Duodenal mucosa (tissue), 2 donors: ENCODE results near the gene RINL.

Experiments
- H3K27ac ChIP-seq: one replicate; pipeline ENCODE4 v1.7.0; 2013; ENCODE audit warnings: low read depth, low read length
- H3K27me3 ChIP-seq, 2 donors: one replicate each; pipeline ENCODE4 v1.7.0; 2013; ENCODE audit warnings: low read length in 2 of 2, control low read depth in 1 of 2; ENCODE audit not compliant: insufficient read depth in 2 of 2, control insufficient read depth in 1 of 2
- H3K36me3 ChIP-seq, 2 donors: one replicate each; pipeline ENCODE4 v1.7.0; 2013; ENCODE audit warnings: low read length in 2 of 2, control low read depth in 1 of 2; ENCODE audit not compliant: insufficient read depth in 2 of 2, control insufficient read depth in 1 of 2
- H3K4me1 ChIP-seq, 2 donors: one replicate each; pipeline ENCODE4 v1.7.0; 2013; ENCODE audit warnings: low read length in 2 of 2, control low read depth in 1 of 2; ENCODE audit not compliant: insufficient read depth in 2 of 2, control insufficient read depth in 1 of 2
- H3K4me3 ChIP-seq, 2 donors: one replicate each; pipeline ENCODE4 v1.7.0; 2013; ENCODE audit warnings: low read length in 2 of 2, low read depth in 1 of 2
- H3K9ac ChIP-seq, 2 donors: one replicate each; pipeline ENCODE4 v1.7.0; 2013; ENCODE audit warnings: low read length in 2 of 2, low read depth in 1 of 2
- H3K9me3 ChIP-seq, 2 donors: one replicate each; pipeline ENCODE4 v1.7.0; 2013; ENCODE audit warnings: low read length in 2 of 2, control low read depth in 1 of 2; ENCODE audit not compliant: control insufficient read depth in 1 of 2

RINL gene

GRCh38 chr19:38841787-38842438 is 36.2 kb downstream of the RINL start:
- H3K9me3 ChIP-seq, result no peaks in the 10 kb centered on the region
- no peak overlapping the region for H3K4me3 ChIP-seq
- no peak overlapping the region for H3K27ac ChIP-seq
- H3K36me3 ChIP-seq, result peaks cover 85 to 98% of the 10 kb centered on the region in 2 donors
- H3K9ac ChIP-seq, result no peak overlapping the region
- no peaks in the 10 kb centered on the region for H3K27me3 ChIP-seq
- H3K4me1 ChIP-seq, result peaks cover 3 to 26% of the 10 kb centered on the region in 2 donors

GRCh38 chr19:38841180-38841766 is 36.8 kb downstream of the RINL start:
- Histone ChIP-seq H3K9ac (no peak overlapping the region), H3K27me3 (no peaks in the 10 kb centered on the region), H3K4me3 (no peak overlapping the region), H3K36me3 (peaks cover 86 to 98% of the 10 kb centered on the region in 2 donors), H3K9me3 (no peaks in the 10 kb centered on the region), H3K27ac (no peak overlapping the region), H3K4me1 (peaks cover 3 to 25% of the 10 kb centered on the region in 2 donors)

- H3K4me1 ChIP-seq, result peaks cover 3 to 25% of the 10 kb centered on the region in 2 donors
- H3K27ac ChIP-seq, result no peak overlapping the region
Observed at GRCh38 chr19:38840583-38840968, 37.5 kb downstream of the RINL start.

DNA sequence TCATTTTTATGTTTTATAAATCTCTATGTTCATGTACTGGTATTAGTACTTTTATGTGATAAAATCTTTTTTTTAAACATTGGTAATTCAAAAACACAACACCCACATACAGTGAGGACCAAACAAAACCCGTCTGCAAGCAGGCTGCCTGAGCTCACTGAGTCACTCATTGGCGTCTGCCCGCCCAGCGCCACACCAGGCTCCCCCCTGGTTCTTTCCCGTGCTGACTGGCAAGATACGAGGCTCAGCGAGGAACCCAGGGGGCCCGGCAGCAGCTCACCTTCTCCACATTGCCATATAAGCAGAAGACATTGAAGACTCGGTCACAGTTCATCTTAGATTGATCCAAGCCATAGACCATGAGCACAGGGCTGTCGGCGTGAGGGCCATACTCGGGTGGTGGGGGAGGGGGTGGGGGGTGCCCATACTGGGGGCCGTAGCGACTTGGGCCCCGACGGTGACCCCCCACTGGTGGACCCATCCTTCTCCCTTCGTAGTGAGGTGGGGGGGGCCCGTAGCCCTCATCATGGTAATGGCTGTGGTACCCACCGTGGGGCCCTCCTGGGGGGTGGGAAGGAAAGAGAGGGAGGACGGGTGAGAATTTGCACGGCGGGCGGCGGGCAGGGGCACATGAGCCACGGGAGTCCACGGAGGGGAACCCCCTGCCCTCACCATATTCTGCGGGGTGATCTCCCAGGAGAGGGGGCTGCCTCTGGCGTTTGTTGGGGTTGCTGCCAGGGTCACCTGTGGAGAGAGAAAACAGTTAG is 38.1 kb downstream of the RINL start:
- Histone ChIP-seq H3K36me3 (peaks cover 80 to 98% of the 10 kb centered on the region in 2 donors), H3K4me1 (peaks cover 3 to 25% of the 10 kb centered on the region in 2 donors), H3K27ac (no peak overlapping the region), H3K9ac (no peak overlapping the region), H3K9me3 (no peaks in the 10 kb centered on the region), H3K27me3 (no peaks in the 10 kb centered on the region), H3K4me3 (no peak overlapping the region)

More at GRCh38 chr19:38840583-38840968, 37.5 kb downstream of the RINL start:
- no peak overlapping the region for H3K9ac ChIP-seq
- H3K9me3 ChIP-seq, result no peaks in the 10 kb centered on the region
- H3K27me3 ChIP-seq, result no peaks in the 10 kb centered on the region
- H3K36me3 ChIP-seq, result peaks cover 84 to 98% of the 10 kb centered on the region in 2 donors
- no peak overlapping the region for H3K4me3 ChIP-seq

- Histone ChIP-seq H3K9me3 (no peaks in the 10 kb centered on the region), H3K4me3 (no peak overlapping the region), H3K4me1 (peaks cover 3 to 25% of the 10 kb centered on the region in 2 donors), H3K36me3 (peaks cover 75 to 89% of the 10 kb centered on the region in 2 donors), H3K27me3 (no peaks in the 10 kb centered on the region), H3K27ac (no peak overlapping the region), H3K9ac (no peak overlapping the region)
Observed at GRCh38 chr19:38838986-38839761, 38.9 kb downstream of the RINL start.

DNA sequence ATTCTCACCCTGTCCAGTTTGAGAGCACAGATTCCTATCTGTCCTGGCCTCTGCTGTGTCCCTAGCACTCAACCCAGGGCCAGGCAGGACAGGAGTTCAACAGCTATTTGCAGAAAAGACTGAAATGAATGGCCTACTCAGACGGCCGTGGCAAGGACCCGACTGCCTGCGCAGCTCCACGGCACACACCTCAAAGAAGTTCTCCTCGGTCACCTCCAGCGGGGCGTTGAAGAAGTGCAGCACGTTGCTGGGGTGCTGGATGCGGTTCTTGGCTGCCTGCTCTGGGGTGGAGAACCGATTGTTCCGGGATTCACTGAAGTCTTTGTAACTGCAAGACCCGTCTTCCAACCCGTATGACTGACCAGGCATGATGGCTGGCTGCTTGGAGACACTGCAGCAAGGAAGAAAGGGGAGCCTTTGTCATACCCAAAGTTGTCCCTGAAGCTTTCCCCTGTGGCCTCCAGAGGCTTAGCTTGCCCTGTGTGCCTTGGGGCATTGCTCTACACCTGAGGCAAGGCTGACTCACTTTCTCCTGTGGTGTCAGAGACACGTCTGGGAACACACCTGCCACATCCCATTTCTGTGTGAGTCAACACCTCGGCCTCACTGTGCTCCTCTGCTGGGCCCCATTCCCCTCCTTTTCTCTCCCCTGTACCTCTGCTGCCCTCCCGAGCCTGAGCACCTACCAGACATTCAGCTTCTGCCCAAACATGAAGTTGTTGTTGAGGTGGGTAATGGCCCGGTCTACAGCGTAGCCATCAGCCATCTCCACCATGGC is 39.7 kb downstream of the RINL start:
- H3K27ac ChIP-seq, result no peak overlapping the region
- H3K27me3 ChIP-seq, result no peaks in the 10 kb centered on the region
- H3K36me3 ChIP-seq, result peaks cover 67 to 82% of the 10 kb centered on the region in 2 donors
- H3K4me3 ChIP-seq, result no peak overlapping the region
- H3K9me3 ChIP-seq, result no peaks in the 10 kb centered on the region
- peaks cover 3 to 22% of the 10 kb centered on the region in 2 donors for H3K4me1 ChIP-seq
- H3K9ac ChIP-seq, result no peak overlapping the region

DNA sequence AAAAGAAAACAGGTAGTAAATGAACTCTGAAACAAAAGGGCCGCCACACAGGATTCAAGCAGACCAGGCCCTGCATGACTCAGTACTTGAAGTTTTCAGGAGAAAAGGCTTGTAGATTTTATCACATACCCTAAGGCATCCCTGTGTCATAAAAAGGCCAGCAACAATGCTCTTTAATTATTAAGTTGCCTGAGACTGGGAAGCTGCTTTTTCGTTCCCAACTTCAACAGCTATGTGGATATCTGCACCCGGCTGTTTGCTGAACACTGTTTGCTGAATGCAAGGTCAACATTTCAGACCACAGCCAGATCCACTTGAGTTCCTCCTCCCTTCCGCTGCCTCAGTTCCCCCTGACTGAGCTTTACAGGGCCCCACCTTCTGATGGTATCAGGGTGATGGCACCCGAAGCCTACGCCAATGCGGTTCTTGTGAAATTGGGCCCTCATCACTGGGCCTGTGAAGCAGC is 40.4 kb downstream of the RINL start:
- Histone ChIP-seq H3K36me3 (peaks cover 60 to 74% of the 10 kb centered on the region in 2 donors), H3K4me1 (peaks cover 1 to 15% of the 10 kb centered on the region in 2 donors), H3K9me3 (no peaks in the 10 kb centered on the region), H3K27ac (no peak overlapping the region), H3K9ac (no peak overlapping the region), H3K4me3 (no peak overlapping the region), H3K27me3 (no peaks in the 10 kb centered on the region)

- H3K36me3 ChIP-seq, result peaks cover 54 to 69% of the 10 kb centered on the region in 2 donors
- no peaks in the 10 kb centered on the region for H3K27me3 ChIP-seq
- H3K27ac ChIP-seq, result no peak overlapping the region
- H3K9ac ChIP-seq, result peak overlapping the region in 1 of 2 donors; percentile 18
- H3K9me3 ChIP-seq, result no peaks in the 10 kb centered on the region
- H3K4me1 ChIP-seq, result peaks cover 5 to 17% of the 10 kb centered on the region in 2 donors
- H3K4me3 ChIP-seq, result no peak overlapping the region
Observed at GRCh38 chr19:38836983-38837626, 41.0 kb downstream of the RINL start.
